Panc1 (cell line): ENCODE results near the gene SLCO3A1. TPM values are rescaled to one million over a fixed set of nuclear protein-coding genes. Genes with fewer than 3 reads are reported as not detected.

Experiments used
- ATAC-seq: fragments of 200-7000 bp; cut with Tn5 transposase; 2 replicates; pipeline ENCODE4 v1.9.1; 2020; ENCODE audit warnings: mild to moderate bottlenecking, moderate library complexity
- BruUV-seq: library from RNA; stranded (reverse); fragments of 400-500 nt; replicated peaks from 2 replicates; lab custom pipeline; 2021; lab: Mats Ljungman, UMichigan
- CTCF ChIA-PET: fragments of 300-600 bp; sonication (Branson Sonifier 250); formaldehyde crosslinking; loops from one replicate; lab custom pipeline; 2022; ENCODE audit warnings: antibody characterized with exemption; lab: Charles Lee
- POLR2A ChIA-PET: fragments of 300-600 bp; sonication (Branson Sonifier 250); formaldehyde crosslinking; loops from one replicate; lab custom pipeline; 2022; ENCODE audit warnings: antibody characterized with exemption; lab: Charles Lee
- DNase-seq: peaks from one replicate; pipeline ENCODE4 v3.0.0-alpha.2; 2010; ENCODE audit warnings: low read depth, low spot score
- H3K27ac ChIP-seq: 2 replicates; pipeline ENCODE4 v1.5.1; 2011; ENCODE audit warnings: mild to moderate bottlenecking, low read length, inconsistent platforms
- H3K27me3 ChIP-seq: fragments of 200-500 bp; sonication (Bioruptor generic); 2 replicates; pipeline ENCODE4 v1.6.0; 2014; ENCODE audit warnings: low read length, inconsistent platforms; ENCODE audit not compliant: control insufficient read depth, insufficient read depth
- H3K36me3 ChIP-seq: fragments of 200-500 bp; sonication (Bioruptor generic); 2 replicates; pipeline ENCODE4 v1.5.1; 2014; ENCODE audit warnings: inconsistent platforms, mild to moderate bottlenecking, low read length, moderate library complexity; ENCODE audit not compliant: control insufficient read depth, insufficient read depth
- H3K4me1 ChIP-seq: 2 replicates; pipeline ENCODE4 v1.5.1; 2011; ENCODE audit warnings: inconsistent platforms, mild to moderate bottlenecking, low read length, moderate library complexity; ENCODE audit not compliant: control insufficient read depth, insufficient read depth
- H3K4me3 ChIP-seq, 2 experiments: 2 replicates each; pipeline ENCODE4 v1.5.1; 2011 to 2012; ENCODE audit warnings: low read depth in 2 of 2, low read length in 2 of 2, mild to moderate bottlenecking in 2 of 2, inconsistent platforms in 1 of 2, moderate library complexity in 1 of 2
- H3K9me3 ChIP-seq: fragments of 200-500 bp; sonication (Bioruptor generic); 2 replicates; pipeline ENCODE4 v1.5.1; 2014; ENCODE audit warnings: low read depth, mild to moderate bottlenecking, inconsistent platforms, low read length, moderate library complexity; ENCODE audit not compliant: control insufficient read depth, insufficient read depth
- POLR2AphosphoS5 ChIP-seq: IDR thresholded peaks from 2 replicates; pipeline ENCODE4 v1.6.1; 2012; ENCODE audit warnings: mild to moderate bottlenecking, low read depth, low read length, moderate library complexity
- SIN3A ChIP-seq: IDR thresholded peaks from 2 replicates; pipeline ENCODE4 v1.6.1; 2012; ENCODE audit warnings: low read depth, mild to moderate bottlenecking, low read length, moderate library complexity, borderline replicate concordance; ENCODE audit not compliant: insufficient read depth
- TCF7L2 ChIP-seq: IDR thresholded peaks from 2 replicates; pipeline ENCODE4 v1.6.1; 2011; ENCODE audit warnings: mild to moderate bottlenecking, low read depth, low read length, inconsistent platforms
- in situ Hi-C: cut with HindIII; loops from 2 replicates; pipeline ENCODE4 v1.10.0; 2016; ENCODE audit warnings: low sequenced_read_pairs, low pct_unique_long_range_greater_than_20kb
- intact Hi-C: fragments of 100-400 bp; cut with micrococcal nuclease; formaldehyde crosslinking; loops from one replicate; pipeline ENCODE4 v1.10.0; 2022; ENCODE audit not compliant: unreplicated experiment
- total RNA-seq: library from RNA; stranded (reverse); gene quantifications from one replicate; pipeline ENCODE4 v1.2.1, GENCODE V29; 2021; ENCODE audit not compliant: unreplicated experiment
- TF ChIP-seq, protein P1 (sequence below): fragments of 450-650 bp; IDR thresholded peaks from 2 replicates; pipeline ENCODE4 v1.5.1; 2017; ENCODE audit warnings: mild to moderate bottlenecking
- TF ChIP-seq, protein P2 (sequence below), 2 experiments: IDR thresholded peaks; 2 replicates each; pipeline ENCODE4 v1.6.1; 2011 to 2012; ENCODE audit warnings: low read depth in 2 of 2, control low read depth in 1 of 2, low read length in 1 of 2, mild to moderate bottlenecking in 1 of 2, moderate library complexity in 1 of 2; ENCODE audit not compliant: insufficient read depth in 1 of 2

Gene SLCO3A1
- total RNA-seq, 1 experiment from 2014 or later = 20.6 TPM

DNA sequence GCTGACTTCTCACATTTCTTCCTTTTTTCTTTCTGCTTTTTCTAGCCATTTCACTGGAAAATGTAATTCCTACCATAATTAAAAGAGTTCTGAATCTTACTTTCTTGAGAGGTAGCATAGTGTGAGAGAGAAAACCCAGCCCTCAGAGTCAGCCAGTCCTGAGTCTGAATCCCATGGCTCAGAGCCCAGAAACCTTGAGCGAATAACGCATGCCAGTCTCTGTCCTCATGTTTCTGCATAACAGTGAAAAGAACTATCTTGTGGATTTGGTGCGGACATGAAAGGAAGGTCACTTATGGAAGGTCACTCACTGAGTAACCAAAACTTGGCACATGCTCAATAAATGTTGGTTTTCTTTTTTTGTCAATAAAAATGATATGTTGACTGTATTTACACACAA lies 29.3 kb upstream of the SLCO3A1 start:
- BruUV-seq = no TSS peak
- H3K36me3 ChIP-seq = no peaks in the 10 kb centered on the region
- no peak for DNase-seq
- no peak overlapping the region for H3K27ac ChIP-seq
- ChIA-PET CTCF (no interaction called here), POLR2A (no interaction called here)
- intact Hi-C loops = no loop called here
- TF ChIP-seq TCF7L2 (no peak), POLR2AphosphoS5 (no peak), SIN3A (no peak)
- TF ChIP-seq, protein P1, sequence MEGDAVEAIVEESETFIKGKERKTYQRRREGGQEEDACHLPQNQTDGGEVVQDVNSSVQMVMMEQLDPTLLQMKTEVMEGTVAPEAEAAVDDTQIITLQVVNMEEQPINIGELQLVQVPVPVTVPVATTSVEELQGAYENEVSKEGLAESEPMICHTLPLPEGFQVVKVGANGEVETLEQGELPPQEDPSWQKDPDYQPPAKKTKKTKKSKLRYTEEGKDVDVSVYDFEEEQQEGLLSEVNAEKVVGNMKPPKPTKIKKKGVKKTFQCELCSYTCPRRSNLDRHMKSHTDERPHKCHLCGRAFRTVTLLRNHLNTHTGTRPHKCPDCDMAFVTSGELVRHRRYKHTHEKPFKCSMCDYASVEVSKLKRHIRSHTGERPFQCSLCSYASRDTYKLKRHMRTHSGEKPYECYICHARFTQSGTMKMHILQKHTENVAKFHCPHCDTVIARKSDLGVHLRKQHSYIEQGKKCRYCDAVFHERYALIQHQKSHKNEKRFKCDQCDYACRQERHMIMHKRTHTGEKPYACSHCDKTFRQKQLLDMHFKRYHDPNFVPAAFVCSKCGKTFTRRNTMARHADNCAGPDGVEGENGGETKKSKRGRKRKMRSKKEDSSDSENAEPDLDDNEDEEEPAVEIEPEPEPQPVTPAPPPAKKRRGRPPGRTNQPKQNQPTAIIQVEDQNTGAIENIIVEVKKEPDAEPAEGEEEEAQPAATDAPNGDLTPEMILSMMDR = no peak
- TF ChIP-seq, protein P2, sequence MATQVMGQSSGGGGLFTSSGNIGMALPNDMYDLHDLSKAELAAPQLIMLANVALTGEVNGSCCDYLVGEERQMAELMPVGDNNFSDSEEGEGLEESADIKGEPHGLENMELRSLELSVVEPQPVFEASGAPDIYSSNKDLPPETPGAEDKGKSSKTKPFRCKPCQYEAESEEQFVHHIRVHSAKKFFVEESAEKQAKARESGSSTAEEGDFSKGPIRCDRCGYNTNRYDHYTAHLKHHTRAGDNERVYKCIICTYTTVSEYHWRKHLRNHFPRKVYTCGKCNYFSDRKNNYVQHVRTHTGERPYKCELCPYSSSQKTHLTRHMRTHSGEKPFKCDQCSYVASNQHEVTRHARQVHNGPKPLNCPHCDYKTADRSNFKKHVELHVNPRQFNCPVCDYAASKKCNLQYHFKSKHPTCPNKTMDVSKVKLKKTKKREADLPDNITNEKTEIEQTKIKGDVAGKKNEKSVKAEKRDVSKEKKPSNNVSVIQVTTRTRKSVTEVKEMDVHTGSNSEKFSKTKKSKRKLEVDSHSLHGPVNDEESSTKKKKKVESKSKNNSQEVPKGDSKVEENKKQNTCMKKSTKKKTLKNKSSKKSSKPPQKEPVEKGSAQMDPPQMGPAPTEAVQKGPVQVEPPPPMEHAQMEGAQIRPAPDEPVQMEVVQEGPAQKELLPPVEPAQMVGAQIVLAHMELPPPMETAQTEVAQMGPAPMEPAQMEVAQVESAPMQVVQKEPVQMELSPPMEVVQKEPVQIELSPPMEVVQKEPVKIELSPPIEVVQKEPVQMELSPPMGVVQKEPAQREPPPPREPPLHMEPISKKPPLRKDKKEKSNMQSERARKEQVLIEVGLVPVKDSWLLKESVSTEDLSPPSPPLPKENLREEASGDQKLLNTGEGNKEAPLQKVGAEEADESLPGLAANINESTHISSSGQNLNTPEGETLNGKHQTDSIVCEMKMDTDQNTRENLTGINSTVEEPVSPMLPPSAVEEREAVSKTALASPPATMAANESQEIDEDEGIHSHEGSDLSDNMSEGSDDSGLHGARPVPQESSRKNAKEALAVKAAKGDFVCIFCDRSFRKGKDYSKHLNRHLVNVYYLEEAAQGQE (IDR thresholded peaks at IDR 0.05; ENCODE audit: insufficient read depth in 1 of 2, low read depth in 2 of 2, low read length in 1 of 2) = no peak
- in situ Hi-C loops = no loop called here
- H3K4me3 ChIP-seq = no peak overlapping the region
- H3K4me1 ChIP-seq = no peaks in the 10 kb centered on the region
- H3K27me3 ChIP-seq = no peaks in the 10 kb centered on the region
- no peaks in the 10 kb centered on the region for H3K9me3 ChIP-seq
- ATAC-seq = no peak

DNA sequence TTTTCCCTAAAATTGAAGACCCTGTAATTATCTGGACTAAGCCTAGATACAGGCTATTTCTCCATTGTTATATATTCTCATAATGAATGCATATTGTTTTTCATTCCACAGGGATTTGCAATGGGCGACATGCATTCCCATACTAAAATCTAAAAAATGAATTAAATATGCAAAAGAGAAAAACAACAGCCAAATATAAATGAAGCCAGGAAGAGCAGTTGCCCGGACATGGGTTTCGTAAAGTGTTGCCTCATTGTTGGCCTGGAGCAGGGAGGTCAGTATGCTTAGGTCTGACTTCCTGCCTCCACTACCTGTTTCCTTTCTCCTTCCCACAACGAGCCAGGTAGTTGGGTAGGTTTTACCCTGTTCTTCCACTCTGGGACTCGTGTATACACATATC lies 27.1 kb upstream of the SLCO3A1 start:
- POLR2A ChIA-PET = no interaction called here

More for the DNA sequence above, 27.1 kb upstream of the SLCO3A1 start:
- DNase-seq (no peak), ATAC-seq (no peak)
- in situ Hi-C loops = no loop called here
- intact Hi-C loops = no loop called here
- CTCF ChIA-PET = no interaction called here
- Histone ChIP-seq H3K27me3 (no peaks in the 10 kb centered on the region), H3K4me1 (no peaks in the 10 kb centered on the region), H3K27ac (no peak overlapping the region), H3K4me3 (no peak overlapping the region), H3K9me3 (no peaks in the 10 kb centered on the region), H3K36me3 (no peaks in the 10 kb centered on the region)
- BruUV-seq = no TSS peak
- TF ChIP-seq, protein P2 (IDR thresholded peaks at IDR 0.05; ENCODE audit: insufficient read depth in 1 of 2, low read depth in 2 of 2, low read length in 1 of 2) = no peak
- TF ChIP-seq, protein P1 = no peak
- TF ChIP-seq SIN3A = no peak
- TF ChIP-seq TCF7L2 = no peak
- no peak for TF ChIP-seq POLR2AphosphoS5
